Measurements from ENCODE around the gene IFI35. TPM values are rescaled to one million over a fixed set of nuclear protein-coding genes. Genes with fewer than 3 reads are reported as not detected.

Gene IFI35
- total RNA-seq, 1 experiment from 2014 or later: 9.4 TPM

DNA sequence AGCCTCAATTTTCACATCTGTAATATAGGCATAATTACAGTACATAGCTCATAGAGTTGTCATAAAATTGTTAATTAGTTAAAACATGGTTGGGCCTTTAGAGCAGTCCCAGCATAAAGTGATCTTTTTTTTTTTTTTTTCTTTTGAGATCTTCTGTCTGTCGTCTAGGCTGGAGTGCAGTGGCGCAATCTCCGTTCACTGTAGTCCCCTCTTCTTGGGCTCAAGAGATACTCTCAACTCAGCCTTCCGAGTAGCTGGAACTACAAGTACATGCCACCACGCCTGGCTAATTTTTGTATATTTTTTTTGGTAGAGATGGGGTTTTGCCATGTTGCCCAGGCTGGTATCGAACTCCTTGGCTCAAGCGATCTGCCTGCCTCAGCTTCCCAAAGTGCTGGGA is 49.5 kb downstream of the IFI35 start:
- H3K4me1 ChIP-seq: no peaks in the 10 kb centered on the region
- no peak for DNase-seq
- H3K27me3 ChIP-seq (replicated peaks; ENCODE audit: control insufficient read depth, insufficient read depth, low read length): no peaks in the 10 kb centered on the region
- Mint-ChIP-seq H3K27ac (ENCODE audit: unreplicated experiment) (no peak overlapping the region), H3K36me3 (ENCODE audit: insufficient read depth, unreplicated experiment) (peaks cover 56% of the 10 kb centered on the region), H3K9me3 (ENCODE audit: unreplicated experiment) (no peaks in the 10 kb centered on the region), H3K4me3 (ENCODE audit: unreplicated experiment) (no peak overlapping the region), H3K4me1 (ENCODE audit: low read depth, unreplicated experiment) (no peaks in the 10 kb centered on the region), H3K27me3 (ENCODE audit: insufficient read depth, unreplicated experiment) (no peaks in the 10 kb centered on the region)
- TF ChIP-seq, protein P1, sequence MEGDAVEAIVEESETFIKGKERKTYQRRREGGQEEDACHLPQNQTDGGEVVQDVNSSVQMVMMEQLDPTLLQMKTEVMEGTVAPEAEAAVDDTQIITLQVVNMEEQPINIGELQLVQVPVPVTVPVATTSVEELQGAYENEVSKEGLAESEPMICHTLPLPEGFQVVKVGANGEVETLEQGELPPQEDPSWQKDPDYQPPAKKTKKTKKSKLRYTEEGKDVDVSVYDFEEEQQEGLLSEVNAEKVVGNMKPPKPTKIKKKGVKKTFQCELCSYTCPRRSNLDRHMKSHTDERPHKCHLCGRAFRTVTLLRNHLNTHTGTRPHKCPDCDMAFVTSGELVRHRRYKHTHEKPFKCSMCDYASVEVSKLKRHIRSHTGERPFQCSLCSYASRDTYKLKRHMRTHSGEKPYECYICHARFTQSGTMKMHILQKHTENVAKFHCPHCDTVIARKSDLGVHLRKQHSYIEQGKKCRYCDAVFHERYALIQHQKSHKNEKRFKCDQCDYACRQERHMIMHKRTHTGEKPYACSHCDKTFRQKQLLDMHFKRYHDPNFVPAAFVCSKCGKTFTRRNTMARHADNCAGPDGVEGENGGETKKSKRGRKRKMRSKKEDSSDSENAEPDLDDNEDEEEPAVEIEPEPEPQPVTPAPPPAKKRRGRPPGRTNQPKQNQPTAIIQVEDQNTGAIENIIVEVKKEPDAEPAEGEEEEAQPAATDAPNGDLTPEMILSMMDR (IDR thresholded peaks at IDR 0.05; ENCODE audit: insufficient read depth in 1 of 2, low read depth in 1 of 2, low read length in 1 of 2, severe bottlenecking in 1 of 2, unreplicated experiment in 1 of 2): no peak
- no peak overlapping the region for H3K4me3 ChIP-seq (ENCODE audit: low read depth, low read length)
- CTCF ChIA-PET: no interaction called here
- POLR2A ChIA-PET: no interaction called here
- BruUV-seq (replicated peaks): no TSS peak
- no peaks in the 10 kb centered on the region for H3K36me3 ChIP-seq (ENCODE audit: control insufficient read depth, insufficient read depth, low read length)
- no peaks in the 10 kb centered on the region for H3K9me3 ChIP-seq
- intact Hi-C loops (cut with micrococcal nuclease; ENCODE audit: unreplicated experiment): no loop called here

DNA sequence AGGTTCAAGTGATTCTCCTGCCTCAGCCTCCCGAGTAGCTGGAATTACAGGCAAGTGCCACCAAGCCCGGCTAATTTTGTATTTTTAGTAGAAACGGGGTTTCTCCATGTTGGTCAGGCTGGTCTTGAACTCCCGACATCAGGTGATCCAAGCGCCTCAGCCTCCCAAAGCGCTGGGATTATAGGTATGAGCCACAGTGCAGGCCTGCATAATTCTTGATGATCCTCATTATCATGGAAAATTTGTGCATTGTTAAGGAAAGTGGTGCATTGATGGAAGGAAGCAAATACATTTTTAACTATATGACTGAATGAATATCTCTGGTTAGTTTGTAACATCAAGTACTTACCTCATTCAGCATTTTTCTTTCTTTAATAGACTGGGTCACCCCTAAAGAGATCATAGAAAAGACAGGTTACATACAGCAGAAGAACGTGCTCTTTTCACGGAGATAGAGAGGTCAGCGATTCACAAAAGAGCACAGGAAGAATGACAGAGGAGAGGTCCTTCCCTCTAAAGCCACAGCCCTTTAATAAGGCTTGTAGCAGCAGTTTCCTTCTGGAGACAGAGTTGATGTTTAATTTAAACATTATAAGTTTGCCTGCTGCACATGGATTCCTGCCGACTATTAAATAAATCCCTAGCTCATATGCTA is 56.5 kb downstream of the IFI35 start:
- Histone ChIP-seq H3K4me1 (no peaks in the 10 kb centered on the region), H3K4me3 (ENCODE audit: low read depth, low read length) (no peak overlapping the region), H3K9me3 (no peaks in the 10 kb centered on the region), H3K36me3 (ENCODE audit: control insufficient read depth, insufficient read depth, low read length) (no peaks in the 10 kb centered on the region), H3K27me3 (replicated peaks; ENCODE audit: control insufficient read depth, insufficient read depth, low read length) (no peaks in the 10 kb centered on the region)
- no peak for DNase-seq
- Mint-ChIP-seq H3K4me1 (ENCODE audit: low read depth, unreplicated experiment) (no peaks in the 10 kb centered on the region), H3K9me3 (ENCODE audit: unreplicated experiment) (no peaks in the 10 kb centered on the region), H3K27ac (ENCODE audit: unreplicated experiment) (no peak overlapping the region), H3K27me3 (ENCODE audit: insufficient read depth, unreplicated experiment) (no peaks in the 10 kb centered on the region), H3K4me3 (ENCODE audit: unreplicated experiment) (no peak overlapping the region), H3K36me3 (ENCODE audit: insufficient read depth, unreplicated experiment) (peaks cover 57% of the 10 kb centered on the region)
- ChIA-PET CTCF (no interaction called here), POLR2A (no interaction called here)
- TF ChIP-seq, protein P1 (IDR thresholded peaks at IDR 0.05; ENCODE audit: insufficient read depth in 1 of 2, low read depth in 1 of 2, low read length in 1 of 2, severe bottlenecking in 1 of 2, unreplicated experiment in 1 of 2): no peak
- intact Hi-C loops (cut with micrococcal nuclease; ENCODE audit: unreplicated experiment): no loop called here
- BruUV-seq (replicated peaks): no TSS peak

Other genes with a start within 250 kb of the IFI35 start
- 21.4 and 24.3 TPM in 2 replicates for gene RAMP2, start 245.6 kb upstream of the IFI35 start, total RNA-seq (2022)
- 96.0 and 103 TPM in 2 replicates for gene VPS25, start 233.3 kb upstream of the IFI35 start, total RNA-seq (2022)
- 3.3 and 4.1 TPM in 2 replicates for gene WNK4, start 226.2 kb upstream of the IFI35 start, total RNA-seq (2022)
- 63.5 and 63.6 TPM in 2 replicates for gene COA3, start 208.1 kb upstream of the IFI35 start, total RNA-seq (2022)
- 1.7 and 2.2 TPM in 2 replicates for gene CNTD1, start 207.9 kb upstream of the IFI35 start, total RNA-seq (2022)
- gene BECN1, start 182.5 kb upstream of the IFI35 start, total RNA-seq (2022): 82.0 and 82.7 TPM in 2 replicates
- 195 and 197 TPM in 2 replicates for gene PSME3, start 173.4 kb upstream of the IFI35 start, total RNA-seq (2022)
- gene AOC2, start 162.2 kb upstream of the IFI35 start, total RNA-seq (2022): 3.7 and 4.2 TPM in 2 replicates
- gene AOC3, start 155.6 kb upstream of the IFI35 start, total RNA-seq (2022): 0.49 and 0.93 TPM in 2 replicates
- not detected in 2 replicates for gene G6PC1, start 106.0 kb upstream of the IFI35 start, total RNA-seq (2022)
- 69.0 and 76.2 TPM in 2 replicates for gene AARSD1, start 42.3 kb upstream of the IFI35 start, total RNA-seq (2022)
- gene PTGES3L, start 26.7 kb upstream of the IFI35 start, total RNA-seq (2022): 1.1 and 1.2 TPM in 2 replicates
- gene RUNDC1, start 26.2 kb upstream of the IFI35 start, total RNA-seq (2022): 17.6 and 18.2 TPM in 2 replicates
- gene RPL27, start 8.4 kb upstream of the IFI35 start, total RNA-seq (2022): 1,565 and 1,613 TPM in 2 replicates
- 227 and 236 TPM in 2 replicates for gene VAT1, start 15.6 kb downstream of the IFI35 start, total RNA-seq (2022)
- gene RND2, start 18.4 kb downstream of the IFI35 start, total RNA-seq (2022): 1.2 and 1.7 TPM in 2 replicates
- 50.8 and 51.1 TPM in 2 replicates for gene BRCA1, start 118.6 kb downstream of the IFI35 start, total RNA-seq (2022)
- gene NBR1, start 164.4 kb downstream of the IFI35 start, total RNA-seq (2022): 53.9 and 55.4 TPM in 2 replicates
- gene TMEM106A, start 205.1 kb downstream of the IFI35 start, total RNA-seq (2022): 6.9 and 8.0 TPM in 2 replicates
- gene CCDC200, start 221.8 kb downstream of the IFI35 start, total RNA-seq (2022): not detected in 2 replicates
- 4,208 and 4,542 TPM in 2 replicates for gene RNU2-1, start 227.2 kb downstream of the IFI35 start, total RNA-seq (2022)

All from Caco-2 (cell line).